ENCODE measurements around the gene TMC1.

The TMC1 gene

DNA sequence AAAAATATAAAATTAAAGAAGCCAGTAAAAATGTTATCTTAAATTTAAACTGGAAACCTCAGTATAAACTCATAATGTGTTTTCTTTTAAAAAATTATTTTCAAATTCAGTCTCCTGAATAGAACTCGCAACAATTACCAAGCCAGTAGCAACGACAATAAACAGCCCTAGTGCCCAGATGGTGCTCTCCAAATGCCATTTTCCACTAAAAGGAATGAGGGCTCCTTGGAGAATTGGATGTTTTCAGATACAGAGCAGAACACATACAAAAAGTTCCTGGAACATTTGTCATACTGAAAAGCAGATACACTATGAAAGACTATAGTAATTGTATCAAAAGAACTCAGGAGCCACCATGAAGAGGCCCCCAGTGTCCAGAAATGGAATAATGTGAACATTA, 97.4 kb downstream of the TMC1 start:
- no peaks in the 10 kb centered on the region for H3K36me3 ChIP-seq (ENCODE audit: insufficient read depth, insufficient read length, low read length)

DNA sequence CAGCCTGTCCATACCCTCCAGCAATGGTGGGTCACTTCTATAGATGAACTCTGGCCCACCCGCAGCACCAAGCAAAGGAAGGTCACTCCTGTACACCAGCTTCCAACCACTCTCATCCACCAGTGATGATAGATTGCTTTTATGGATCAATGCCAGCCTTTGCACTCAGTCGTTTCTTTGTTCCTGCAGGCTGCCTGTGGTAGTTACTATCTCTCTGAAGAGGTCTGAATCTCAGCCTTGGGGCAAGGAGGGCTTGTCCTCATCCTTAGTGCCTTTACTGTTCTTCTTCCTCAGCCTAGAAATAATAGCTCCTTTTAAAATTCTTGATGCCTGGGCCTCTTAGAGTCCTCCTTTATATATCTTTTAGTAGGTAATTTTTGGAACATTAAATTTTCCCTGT, 100.8 kb downstream of the TMC1 start:
- Histone ChIP-seq H3K9me3 (ENCODE audit: insufficient read depth, low read length) (no peaks in the 10 kb centered on the region), H3K4me1 (ENCODE audit: insufficient read depth, insufficient read length) (no peaks in the 10 kb centered on the region), H3K4me3 (ENCODE audit: insufficient read length, low read depth) (no peak overlapping the region), H3K36me3 (ENCODE audit: insufficient read depth, insufficient read length, low read length) (no peaks in the 10 kb centered on the region), H3K27me3 (ENCODE audit: insufficient read depth, insufficient read length) (no peaks in the 10 kb centered on the region), H3K9ac (ENCODE audit: insufficient read length, low read depth) (no peak overlapping the region)
- TF ChIP-seq ZNF274 (IDR thresholded peaks at IDR 0.05; ENCODE audit: low read depth, low read length), result no peak
- no peak for TF ChIP-seq YY1 (IDR thresholded peaks at IDR 0.05; ENCODE audit: insufficient read depth, insufficient read length)
- no peak for DNase-seq (ENCODE audit: low read depth, low spot score)

More for the DNA sequence above, 97.4 kb downstream of the TMC1 start:
- Histone ChIP-seq H3K9me3 (ENCODE audit: insufficient read depth, low read length) (no peaks in the 10 kb centered on the region), H3K9ac (ENCODE audit: insufficient read length, low read depth) (no peak overlapping the region), H3K4me3 (ENCODE audit: insufficient read length, low read depth) (no peak overlapping the region), H3K4me1 (ENCODE audit: insufficient read depth, insufficient read length) (no peaks in the 10 kb centered on the region), H3K27me3 (ENCODE audit: insufficient read depth, insufficient read length) (no peaks in the 10 kb centered on the region)
- TF ChIP-seq ZNF274 (IDR thresholded peaks at IDR 0.05; ENCODE audit: low read depth, low read length) (no peak), SUZ12 (IDR thresholded peaks at IDR 0.05; ENCODE audit: extremely low read depth, insufficient read depth, insufficient read length) (no peak), YY1 (IDR thresholded peaks at IDR 0.05; ENCODE audit: insufficient read depth, insufficient read length) (no peak)
- no peak for DNase-seq (ENCODE audit: low read depth, low spot score)

DNA sequence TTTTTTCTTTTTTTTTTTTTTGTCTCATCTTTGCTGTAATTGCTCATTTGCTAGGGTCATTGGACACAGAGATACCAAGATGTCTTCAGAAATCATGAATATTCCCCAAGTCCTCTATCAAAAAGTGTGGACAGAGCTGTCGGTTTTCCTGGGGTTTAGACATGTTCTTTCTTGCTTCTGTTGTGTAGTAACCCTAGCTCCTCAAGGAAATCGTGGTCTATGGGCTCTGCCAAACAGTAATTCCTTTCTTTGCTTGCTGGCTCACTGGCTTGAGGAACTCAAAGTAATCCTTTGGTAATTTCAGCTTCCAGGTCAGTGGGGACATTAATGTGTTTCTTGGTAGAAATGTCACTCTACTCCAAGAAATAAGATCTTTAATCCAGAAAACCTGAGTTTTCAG, 101.7 kb downstream of the TMC1 start:
- Histone ChIP-seq H3K4me3 (ENCODE audit: insufficient read length, low read depth) (no peak overlapping the region), H3K4me1 (ENCODE audit: insufficient read depth, insufficient read length) (no peaks in the 10 kb centered on the region), H3K9me3 (ENCODE audit: insufficient read depth, low read length) (no peaks in the 10 kb centered on the region), H3K27me3 (ENCODE audit: insufficient read depth, insufficient read length) (no peaks in the 10 kb centered on the region), H3K36me3 (ENCODE audit: insufficient read depth, insufficient read length, low read length) (no peaks in the 10 kb centered on the region), H3K9ac (ENCODE audit: insufficient read length, low read depth) (no peak overlapping the region)
- TF ChIP-seq ZNF274 (IDR thresholded peaks at IDR 0.05; ENCODE audit: low read depth, low read length) (no peak), YY1 (IDR thresholded peaks at IDR 0.05; ENCODE audit: insufficient read depth, insufficient read length) (no peak), SUZ12 (IDR thresholded peaks at IDR 0.05; ENCODE audit: extremely low read depth, insufficient read depth, insufficient read length) (no peak)
- no peak for DNase-seq (ENCODE audit: low read depth, low spot score)

DNA sequence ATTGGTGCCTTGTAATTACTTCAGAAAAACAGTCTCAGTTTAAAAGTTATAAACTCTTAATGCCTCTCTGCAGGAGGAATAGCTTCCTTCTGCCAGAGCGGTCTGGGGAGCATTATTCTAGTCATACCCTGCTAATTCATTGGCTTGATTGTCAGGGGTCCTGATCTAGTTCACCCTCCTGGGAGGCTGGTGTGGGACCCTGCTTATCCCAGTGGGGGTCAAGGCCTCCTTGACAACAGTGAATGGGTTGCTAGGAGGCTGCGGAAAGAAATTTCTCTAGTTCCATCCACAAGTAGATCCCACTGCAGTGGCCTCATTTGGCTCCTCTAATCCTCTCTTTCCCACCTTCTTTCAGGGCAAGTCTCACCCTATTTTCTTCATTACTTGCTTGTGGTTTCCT, 105.7 kb downstream of the TMC1 start:
- TF ChIP-seq YY1 (IDR thresholded peaks at IDR 0.05; ENCODE audit: insufficient read depth, insufficient read length) (no peak), SUZ12 (IDR thresholded peaks at IDR 0.05; ENCODE audit: extremely low read depth, insufficient read depth, insufficient read length) (no peak), ZNF274 (IDR thresholded peaks at IDR 0.05; ENCODE audit: low read depth, low read length) (no peak)
- Histone ChIP-seq H3K4me3 (ENCODE audit: insufficient read length, low read depth) (no peak overlapping the region), H3K9ac (ENCODE audit: insufficient read length, low read depth) (no peak overlapping the region), H3K27me3 (ENCODE audit: insufficient read depth, insufficient read length) (no peaks in the 10 kb centered on the region), H3K9me3 (ENCODE audit: insufficient read depth, low read length) (0 out of 2 replicates have a peak, but pooled peaks cover 3% of the 10 kb centered on the region), H3K4me1 (ENCODE audit: insufficient read depth, insufficient read length) (no peaks in the 10 kb centered on the region), H3K36me3 (ENCODE audit: insufficient read depth, insufficient read length, low read length) (no peaks in the 10 kb centered on the region)
- DNase-seq (ENCODE audit: low read depth, low spot score), result no peak

DNA sequence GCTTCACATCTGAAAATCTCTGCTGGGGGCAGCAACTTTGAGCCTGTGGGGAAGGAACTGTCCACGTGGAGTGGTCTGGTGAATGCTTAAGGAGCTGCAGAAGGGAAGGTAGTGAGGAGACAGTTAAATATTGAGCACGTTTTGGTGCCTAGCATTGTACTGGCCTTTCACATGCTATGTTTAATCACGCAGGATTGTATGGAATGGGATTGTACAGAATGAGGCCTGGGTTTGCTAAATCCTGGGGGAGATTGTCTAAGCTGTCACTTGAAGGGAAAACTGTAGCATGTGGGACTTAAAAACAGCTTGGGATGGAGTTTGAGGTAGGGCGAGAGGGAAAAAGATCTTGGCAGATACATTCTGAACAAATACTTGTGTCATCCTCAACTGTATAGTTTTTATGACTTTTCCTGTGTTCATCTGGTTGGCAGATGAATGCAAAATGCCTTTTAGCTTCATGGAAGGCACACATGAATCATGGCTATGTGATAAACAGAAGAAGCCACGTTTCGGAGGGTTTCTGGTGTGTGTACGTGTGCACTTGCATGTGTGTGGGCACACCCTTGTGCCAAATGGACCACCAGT, 106.6 kb downstream of the TMC1 start:
- DNase-seq (ENCODE audit: low read depth, low spot score), result no peak
- no peaks in the 10 kb centered on the region for H3K4me1 ChIP-seq (ENCODE audit: insufficient read depth, insufficient read length)
- no peaks in the 10 kb centered on the region for H3K27me3 ChIP-seq (ENCODE audit: insufficient read depth, insufficient read length)
- no peak overlapping the region for H3K4me3 ChIP-seq (ENCODE audit: insufficient read length, low read depth)
- TF ChIP-seq ZNF274 (IDR thresholded peaks at IDR 0.05; ENCODE audit: low read depth, low read length), result no peak
- TF ChIP-seq YY1 (IDR thresholded peaks at IDR 0.05; ENCODE audit: insufficient read depth, insufficient read length), result no peak
- no peak for TF ChIP-seq SUZ12 (IDR thresholded peaks at IDR 0.05; ENCODE audit: extremely low read depth, insufficient read depth, insufficient read length)
- no peaks in the 10 kb centered on the region for H3K36me3 ChIP-seq (ENCODE audit: insufficient read depth, insufficient read length, low read length)
- no peak overlapping the region for H3K9ac ChIP-seq (ENCODE audit: insufficient read length, low read depth)
- H3K9me3 ChIP-seq (ENCODE audit: insufficient read depth, low read length), result peaks cover 10% of the 10 kb centered on the region; the same call in 1 of the 2 replicates

DNA sequence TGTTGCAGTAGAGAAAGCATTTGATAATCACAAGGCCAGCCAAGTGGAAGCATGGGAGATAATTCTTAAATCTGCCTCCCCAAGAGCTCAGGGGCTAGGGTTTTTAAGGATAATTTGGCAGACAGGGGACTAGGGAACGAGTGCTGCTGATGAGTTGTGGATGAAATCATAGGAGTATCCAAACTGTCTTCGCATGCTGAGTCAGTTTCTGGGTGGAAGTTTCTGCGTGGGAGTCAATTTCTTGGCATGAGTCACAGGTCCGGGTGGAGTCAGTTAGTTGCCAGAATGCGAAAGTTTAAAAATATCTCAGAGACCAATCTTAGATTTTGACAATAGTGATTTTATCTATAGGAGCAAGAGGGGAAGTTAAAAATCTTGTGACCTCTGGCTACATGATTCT, 112.6 kb downstream of the TMC1 start:
- no peak for DNase-seq (ENCODE audit: low read depth, low spot score)
- TF ChIP-seq SUZ12 (IDR thresholded peaks at IDR 0.05; ENCODE audit: extremely low read depth, insufficient read depth, insufficient read length) (no peak), YY1 (IDR thresholded peaks at IDR 0.05; ENCODE audit: insufficient read depth, insufficient read length) (no peak), ZNF274 (IDR thresholded peaks at IDR 0.05; ENCODE audit: low read depth, low read length) (no peak)
- no peak overlapping the region for H3K9ac ChIP-seq (ENCODE audit: insufficient read length, low read depth)

DNA sequence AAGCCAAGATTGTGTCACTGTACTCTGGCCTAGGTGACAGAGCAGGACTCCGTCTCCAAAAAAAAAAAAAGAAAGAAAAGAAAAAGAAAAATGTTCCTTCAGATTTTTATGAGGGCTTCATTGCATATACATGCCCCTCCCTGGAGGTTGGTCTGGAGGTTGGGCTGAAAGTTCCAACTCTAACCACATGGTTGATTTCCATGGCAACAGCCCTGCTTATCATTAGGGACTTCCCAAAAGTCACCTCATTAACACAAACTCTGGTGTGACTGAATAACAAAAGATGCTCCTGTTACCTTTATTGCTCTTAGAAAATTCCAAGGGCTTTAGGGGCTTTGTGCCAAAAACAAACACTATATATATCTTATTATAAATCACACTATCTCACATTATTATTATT, 113.8 kb downstream of the TMC1 start:
- peaks cover 31% of the 10 kb centered on the region for H3K9me3 ChIP-seq (ENCODE audit: insufficient read depth, low read length)
- TF ChIP-seq YY1 (IDR thresholded peaks at IDR 0.05; ENCODE audit: insufficient read depth, insufficient read length) (no peak), ZNF274 (IDR thresholded peaks at IDR 0.05; ENCODE audit: low read depth, low read length) (no peak), SUZ12 (IDR thresholded peaks at IDR 0.05; ENCODE audit: extremely low read depth, insufficient read depth, insufficient read length) (no peak)
- H3K4me3 ChIP-seq (ENCODE audit: insufficient read length, low read depth), result no peak overlapping the region

More for the DNA sequence above, 112.6 kb downstream of the TMC1 start:
- Histone ChIP-seq H3K36me3 (ENCODE audit: insufficient read depth, insufficient read length, low read length) (no peaks in the 10 kb centered on the region), H3K4me3 (ENCODE audit: insufficient read length, low read depth) (no peak overlapping the region), H3K27me3 (ENCODE audit: insufficient read depth, insufficient read length) (no peaks in the 10 kb centered on the region), H3K4me1 (ENCODE audit: insufficient read depth, insufficient read length) (no peaks in the 10 kb centered on the region), H3K9me3 (ENCODE audit: insufficient read depth, low read length) (peaks cover 31% of the 10 kb centered on the region)

More for the DNA sequence above, 113.8 kb downstream of the TMC1 start:
- peak; percentile 56 for DNase-seq (ENCODE audit: low read depth, low spot score)
- H3K36me3 ChIP-seq (ENCODE audit: insufficient read depth, insufficient read length, low read length), result no peaks in the 10 kb centered on the region
- H3K27me3 ChIP-seq (ENCODE audit: insufficient read depth, insufficient read length), result no peaks in the 10 kb centered on the region
- no peaks in the 10 kb centered on the region for H3K4me1 ChIP-seq (ENCODE audit: insufficient read depth, insufficient read length)
- H3K9ac ChIP-seq (ENCODE audit: insufficient read length, low read depth), result no peak overlapping the region
